ENCODE results near the gene PTPRT.

Gene PTPRT

GRCh38 chr20:42611889-42612837 is 577.5 kb downstream of the PTPRT start:
- no peak for DNase-seq (ENCODE audit: low spot score)

DNA sequence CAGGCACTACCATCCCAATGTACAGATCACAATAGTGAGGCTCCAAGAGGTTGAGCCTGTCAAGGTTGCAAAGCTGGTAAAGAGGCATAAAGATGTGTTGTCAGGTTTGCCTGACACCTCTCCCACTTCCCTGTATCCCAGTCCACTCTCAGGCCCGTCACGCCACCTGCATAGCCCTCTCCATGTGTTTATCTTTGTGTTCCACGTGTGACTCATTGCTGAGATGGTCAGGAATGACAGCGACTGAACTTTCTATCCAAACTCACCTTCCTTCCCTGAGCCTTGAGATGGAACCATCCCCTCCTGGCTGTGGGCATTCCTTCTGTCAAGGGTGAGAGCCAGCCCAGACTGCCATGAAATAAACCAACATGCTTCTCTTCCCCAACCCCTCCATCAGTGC is 578.3 kb downstream of the PTPRT start:
- no peak for DNase-seq (ENCODE audit: low spot score)

GRCh38 chr20:42610070-42610469 is 579.6 kb downstream of the PTPRT start:
- DNase-seq (ENCODE audit: low spot score) = no peak

GRCh38 chr20:42609618-42610017 is 580.1 kb downstream of the PTPRT start:
- no peak for DNase-seq (ENCODE audit: low spot score)

- DNase-seq (ENCODE audit: low spot score) = no peak
Observed at GRCh38 chr20:42604998-42605956, 584.4 kb downstream of the PTPRT start.

- DNase-seq (ENCODE audit: low spot score) = no peak
Observed at GRCh38 chr20:42603655-42604054, 586.1 kb downstream of the PTPRT start.

GRCh38 chr20:42598581-42598980 is 591.1 kb downstream of the PTPRT start:
- no peak for DNase-seq (ENCODE audit: low spot score)

GRCh38 chr20:42595625-42596024 is 594.1 kb downstream of the PTPRT start:
- DNase-seq (ENCODE audit: low spot score) = no peak

GRCh38 chr20:42594659-42595058 is 595.0 kb downstream of the PTPRT start:
- DNase-seq (ENCODE audit: low spot score) = no peak

GRCh38 chr20:42594011-42594410 is 595.7 kb downstream of the PTPRT start:
- no peak for DNase-seq (ENCODE audit: low spot score)

GRCh38 chr20:42589976-42590639 is 599.6 kb downstream of the PTPRT start:
- no peak for DNase-seq (ENCODE audit: low spot score)

- no peak for DNase-seq (ENCODE audit: low spot score)
Observed at GRCh38 chr20:42588847-42589246, 600.9 kb downstream of the PTPRT start.

DNA sequence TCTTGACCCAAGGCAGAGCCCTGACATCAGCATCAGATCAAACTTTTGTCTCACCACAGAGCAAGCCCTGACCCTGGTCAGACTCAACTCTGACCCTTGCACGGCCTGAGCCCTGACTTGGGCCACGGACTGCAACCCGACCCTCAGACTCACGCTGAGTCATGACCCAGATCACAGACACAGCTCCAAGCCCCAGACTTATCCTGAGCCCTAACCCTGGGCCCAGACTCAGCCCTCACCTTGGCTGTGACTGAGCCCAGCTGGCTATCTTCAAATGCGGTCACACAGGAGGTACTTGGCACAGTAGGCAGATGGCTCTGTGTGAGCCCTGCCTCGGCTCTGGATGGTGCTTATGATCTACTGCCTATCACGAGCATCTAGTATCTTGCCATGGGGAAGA is 602.3 kb downstream of the PTPRT start:
- no peak for DNase-seq (ENCODE audit: low spot score)

- DNase-seq (ENCODE audit: low spot score) = no peak
Observed at GRCh38 chr20:42581311-42581710, 608.4 kb downstream of the PTPRT start.

- no peak for DNase-seq (ENCODE audit: low spot score)
Observed at GRCh38 chr20:42576167-42576566, 613.5 kb downstream of the PTPRT start.

GRCh38 chr20:42572320-42573016 is 617.2 kb downstream of the PTPRT start:
- DNase-seq (ENCODE audit: low spot score) = no peak

DNA sequence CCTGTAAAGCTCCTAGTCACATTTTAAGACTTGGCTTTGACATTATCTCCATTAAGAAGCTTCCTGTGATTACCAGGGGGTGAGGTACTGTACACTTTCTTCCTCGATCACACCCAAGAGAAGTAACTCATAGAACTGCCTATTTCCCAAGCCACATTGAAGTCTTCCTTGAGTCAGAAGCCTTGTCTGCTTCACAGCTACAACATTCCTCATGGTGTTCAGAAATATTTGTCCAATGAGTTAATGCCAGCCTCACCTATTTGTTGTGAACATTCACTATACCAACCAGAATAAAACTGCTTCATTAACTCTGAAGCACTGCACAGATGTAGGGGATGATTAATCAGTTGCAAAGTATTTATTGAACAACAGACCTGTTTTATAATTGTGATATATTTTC is 622.3 kb downstream of the PTPRT start:
- no peak for DNase-seq (ENCODE audit: low spot score)

GRCh38 chr20:42565235-42565995 is 624.3 kb downstream of the PTPRT start:
- no peak for DNase-seq (ENCODE audit: low spot score)

DNA sequence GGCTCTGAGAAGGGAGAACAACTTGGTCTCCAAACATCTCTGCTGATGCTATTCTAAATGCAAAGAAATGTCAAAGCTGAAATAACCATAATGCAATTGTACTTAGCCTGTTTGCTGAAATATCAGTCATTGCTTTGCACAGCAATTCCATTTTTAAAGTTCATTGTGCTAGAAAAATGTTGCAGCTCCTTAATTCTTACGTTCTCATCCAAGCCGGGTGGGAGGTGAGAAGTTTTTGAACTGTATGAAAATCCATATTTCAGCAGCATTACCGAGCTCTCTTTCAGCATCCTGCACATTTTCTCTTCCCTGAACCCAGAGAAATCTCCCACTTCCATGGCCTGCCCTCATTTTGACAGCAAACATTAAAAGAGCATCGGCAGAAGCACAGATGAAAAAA is 630.0 kb downstream of the PTPRT start:
- no peak for DNase-seq (ENCODE audit: low spot score)

DNA sequence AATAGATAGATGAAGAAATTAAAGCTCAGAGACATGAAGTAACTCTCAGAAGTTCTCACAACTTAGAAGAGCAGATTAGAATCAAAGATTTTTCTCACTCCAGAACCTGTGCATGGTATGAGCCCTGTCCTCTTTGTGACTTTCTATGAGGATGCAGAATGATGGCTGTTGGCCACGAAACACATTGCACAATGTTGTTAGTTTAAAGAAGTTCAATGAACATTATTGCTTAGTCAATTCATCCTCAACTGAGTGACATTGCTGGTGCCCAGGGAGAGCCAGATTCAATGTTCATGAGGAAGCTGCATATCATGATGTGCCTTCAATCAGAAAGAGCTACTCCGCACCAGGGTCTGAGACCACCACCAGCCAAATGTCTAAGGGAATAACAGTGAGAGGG is 633.1 kb downstream of the PTPRT start:
- DNase-seq (ENCODE audit: low spot score) = no peak

- DNase-seq (ENCODE audit: low spot score) = no peak
Observed at GRCh38 chr20:42553374-42553773, 636.3 kb downstream of the PTPRT start.
